Esophagus squamous epithelium (tissue), 5 donors: Measurements from ENCODE around the gene HAUS7. TPM values are rescaled to one million over a fixed set of nuclear protein-coding genes. Genes with fewer than 3 reads are reported as not detected.

Experiments
- DNase-seq: peaks from one replicate; lab custom pipeline; 2025; lab: John Stamatoyannopoulos, UW
- H3K27ac ChIP-seq, 4 donors: fragments of 200-600 bp; sonication (generic); one replicate each; pipeline ENCODE4 v1.5.1; 2016 to 2019; ENCODE audit warnings: mild to moderate bottlenecking in 1 of 4
- H3K27me3 ChIP-seq, 4 donors: fragments of 200-600 bp; sonication (generic); 1 replicate in 3 of 4; 2 replicates in 1 of 4; pipeline versions ENCODE4 v1.5.1 to v1.6.0; 2017 to 2021; ENCODE audit warnings: antibody characterized with exemption in 1 of 4
- H3K36me3 ChIP-seq, 3 donors: fragments of 200-600 bp; sonication (generic); one replicate each; pipeline ENCODE4 v1.5.1; 2016 to 2019
- H3K4me1 ChIP-seq, 3 donors: fragments of 200-600 bp; sonication (generic); one replicate each; pipeline ENCODE4 v1.5.1; 2017 to 2019
- H3K4me3 ChIP-seq, 4 donors: fragments of 200-600 bp; sonication (generic); 1 replicate in 3 of 4; 2 replicates in 1 of 4; pipeline ENCODE4 v1.5.1; 2016 to 2019; ENCODE audit warnings: mild to moderate bottlenecking in 2 of 4, moderate library complexity in 1 of 4
- H3K9me3 ChIP-seq, 3 donors: fragments of 200-600 bp; sonication (generic); one replicate each; pipeline ENCODE4 v1.5.1; 2016 to 2019
- POLR2A ChIP-seq, 4 donors: fragments of 450-650 bp; IDR thresholded peaks; one replicate each; pipeline ENCODE4 v1.6.1; 2017; ENCODE audit warnings: antibody characterized with exemption in 4 of 4, mild to moderate bottlenecking in 4 of 4, moderate library complexity in 3 of 4
- WGBS, 2 donors: methylation state at CpG; one replicate each; pipeline ENCODE4 v1.1.5; 2018; 5-methylcytosine and 5-hydroxymethylcytosine counted together
- intact Hi-C: fragments of 100-400 bp; cut with DNase I; formaldehyde crosslinking; loops from one replicate; pipeline ENCODE4 v1.15.0; 2022
- total RNA-seq, 4 donors: library from RNA; depleted of rRNA; stranded (reverse); fragments of >200 nt; gene quantifications; one replicate each; pipeline ENCODE4 v1.1.0, GENCODE V29; 2016
- TF ChIP-seq, protein P1 (sequence below), 6 experiments: fragments of 450-650 bp in 4 of 6; fragments of 200-600 bp in 2 of 6; sonication (generic) in 2 of 6; IDR thresholded peaks; one replicate each; pipeline ENCODE4 v1.5.1; 2016 to 2019; ENCODE audit warnings: antibody characterized with exemption in 6 of 6, mild to moderate bottlenecking in 4 of 6, moderate library complexity in 4 of 6
- donor health status: DM: yes; HTN: yes; CAD: no.

Gene HAUS7
- total RNA-seq, 4 donors from 2014 or later: 8.8 to 21.0 (median 12.1) TPM

DNA sequence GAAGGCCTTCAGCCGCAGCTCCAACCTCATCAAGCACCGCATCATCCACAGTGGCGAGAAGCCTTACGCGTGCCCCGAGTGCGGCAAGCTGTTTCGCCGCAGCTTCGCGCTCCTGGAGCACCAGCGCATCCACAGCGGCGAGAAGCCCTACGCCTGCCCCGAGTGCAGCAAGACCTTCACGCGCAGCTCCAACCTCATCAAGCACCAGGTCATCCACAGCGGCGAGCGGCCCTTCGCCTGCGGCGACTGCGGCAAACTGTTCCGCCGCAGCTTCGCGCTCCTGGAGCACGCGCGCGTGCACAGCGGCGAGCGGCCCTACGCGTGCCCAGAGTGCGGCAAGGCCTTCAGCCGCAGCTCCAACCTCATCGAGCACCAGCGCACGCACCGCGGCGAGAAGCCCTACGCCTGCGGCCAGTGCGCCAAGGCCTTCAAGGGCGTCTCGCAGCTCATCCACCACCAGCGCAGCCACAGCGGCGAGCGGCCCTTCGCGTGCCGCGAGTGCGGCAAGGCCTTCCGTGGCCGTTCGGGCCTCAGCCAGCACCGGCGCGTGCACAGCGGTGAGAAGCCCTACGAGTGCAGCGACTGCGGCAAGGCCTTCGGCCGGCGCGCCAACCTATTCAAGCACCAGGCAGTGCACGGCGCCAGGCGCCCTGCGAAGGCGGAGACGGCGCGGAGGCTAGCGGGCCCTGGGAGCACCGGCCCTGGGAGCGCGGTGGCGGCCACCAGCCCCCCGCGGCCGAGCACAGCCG, 49.4 kb downstream of the HAUS7 start:
- Histone ChIP-seq H3K9me3 (no peaks in the 10 kb centered on the region), H3K27me3 (peaks cover 0 to 29% (median 0%) of the 10 kb centered on the region in 4 donors)
- TF ChIP-seq, protein P1, sequence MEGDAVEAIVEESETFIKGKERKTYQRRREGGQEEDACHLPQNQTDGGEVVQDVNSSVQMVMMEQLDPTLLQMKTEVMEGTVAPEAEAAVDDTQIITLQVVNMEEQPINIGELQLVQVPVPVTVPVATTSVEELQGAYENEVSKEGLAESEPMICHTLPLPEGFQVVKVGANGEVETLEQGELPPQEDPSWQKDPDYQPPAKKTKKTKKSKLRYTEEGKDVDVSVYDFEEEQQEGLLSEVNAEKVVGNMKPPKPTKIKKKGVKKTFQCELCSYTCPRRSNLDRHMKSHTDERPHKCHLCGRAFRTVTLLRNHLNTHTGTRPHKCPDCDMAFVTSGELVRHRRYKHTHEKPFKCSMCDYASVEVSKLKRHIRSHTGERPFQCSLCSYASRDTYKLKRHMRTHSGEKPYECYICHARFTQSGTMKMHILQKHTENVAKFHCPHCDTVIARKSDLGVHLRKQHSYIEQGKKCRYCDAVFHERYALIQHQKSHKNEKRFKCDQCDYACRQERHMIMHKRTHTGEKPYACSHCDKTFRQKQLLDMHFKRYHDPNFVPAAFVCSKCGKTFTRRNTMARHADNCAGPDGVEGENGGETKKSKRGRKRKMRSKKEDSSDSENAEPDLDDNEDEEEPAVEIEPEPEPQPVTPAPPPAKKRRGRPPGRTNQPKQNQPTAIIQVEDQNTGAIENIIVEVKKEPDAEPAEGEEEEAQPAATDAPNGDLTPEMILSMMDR (IDR thresholded peaks at IDR 0.05): no peak

DNA sequence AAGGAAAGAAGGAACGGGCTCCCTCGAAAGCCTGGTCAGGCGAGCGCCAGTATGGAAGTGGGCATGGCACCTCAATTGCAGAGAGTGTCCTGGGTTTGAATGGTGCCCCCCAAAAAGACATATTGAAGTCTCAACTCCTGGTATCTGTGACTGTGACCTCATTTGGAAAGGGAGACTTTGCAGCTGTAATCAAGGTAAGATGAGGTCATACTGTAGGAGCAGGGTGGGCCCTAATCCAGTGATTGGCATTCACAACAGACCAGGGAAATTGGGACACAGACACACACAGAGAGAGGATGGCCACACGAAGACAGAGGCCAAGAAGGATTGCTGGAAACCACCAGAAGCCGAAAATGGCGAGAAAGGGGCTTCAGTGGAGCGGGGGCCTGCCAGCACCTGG, 52.7 kb downstream of the HAUS7 start:
- no peak overlapping the region for H3K27ac ChIP-seq
- H3K4me3 ChIP-seq: no peak overlapping the region
- H3K36me3 ChIP-seq: no peaks in the 10 kb centered on the region
- peaks cover 0 to 5% (median 0%) of the 10 kb centered on the region in 3 donors for H3K4me1 ChIP-seq
- WGBS, 2 donors: 74 to 96% methylated on average over 5 to 8 of the region's 8 CpGs
- H3K9me3 ChIP-seq: no peaks in the 10 kb centered on the region
- TF ChIP-seq POLR2A (IDR thresholded peaks at IDR 0.05): no peak
- TF ChIP-seq, protein P1 (IDR thresholded peaks at IDR 0.05): no peak
- intact Hi-C loops: no loop called here
- no peak for DNase-seq
- peaks cover 0 to 63% (median 0%) of the 10 kb centered on the region in 4 donors for H3K27me3 ChIP-seq

More for the DNA sequence above, 49.4 kb downstream of the HAUS7 start:
- Histone ChIP-seq H3K4me1 (no peaks in the 10 kb centered on the region), H3K36me3 (no peaks in the 10 kb centered on the region), H3K4me3 (no peak overlapping the region), H3K27ac (no peak overlapping the region)
- DNase-seq: no peak
- intact Hi-C loops: no loop called here
- 87% methylated on average over 44 of the region's 91 CpGs; no CpG with 5 or more reads in 1 of the 2 donors for WGBS, 2 donors

DNA sequence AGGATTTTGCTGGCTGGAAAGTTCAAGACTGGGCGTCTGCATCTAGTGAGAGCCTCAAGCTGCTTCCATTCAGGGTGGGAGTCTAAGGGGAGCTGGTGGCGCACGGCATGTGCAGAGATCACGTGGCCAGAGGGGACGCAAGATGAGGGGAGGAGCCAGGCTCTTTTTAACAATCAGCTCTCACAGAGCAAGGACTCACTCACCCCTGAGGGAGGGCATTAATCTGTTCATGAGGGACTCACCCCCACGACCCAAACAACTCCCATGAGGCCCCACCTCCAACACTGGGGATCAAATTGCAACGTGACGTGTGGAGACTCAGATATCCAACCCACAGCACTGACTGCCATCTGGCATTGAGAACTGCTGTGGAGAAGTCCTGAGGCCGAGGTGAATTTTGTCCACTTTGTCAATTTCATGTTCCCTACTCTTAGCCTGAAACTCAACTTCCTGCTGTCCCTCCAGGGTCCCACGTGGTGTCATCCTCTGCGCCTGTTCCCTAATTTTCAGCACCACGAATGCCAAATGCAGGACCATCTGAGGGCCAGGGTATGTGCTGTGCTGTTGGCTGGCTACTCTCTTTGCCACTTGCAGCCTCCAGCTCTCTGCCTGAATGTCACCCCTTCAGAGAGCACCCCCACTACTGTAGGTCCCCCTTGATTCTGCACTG, 53.5 kb downstream of the HAUS7 start:
- DNase-seq: no peak
- no peak overlapping the region for H3K27ac ChIP-seq
- no peaks in the 10 kb centered on the region for H3K36me3 ChIP-seq
- peaks cover 0 to 66% (median 0%) of the 10 kb centered on the region in 4 donors for H3K27me3 ChIP-seq
- H3K4me3 ChIP-seq: no peak overlapping the region
- TF ChIP-seq, protein P1 (IDR thresholded peaks at IDR 0.05): no peak
- TF ChIP-seq POLR2A (IDR thresholded peaks at IDR 0.05): no peak
- 58 to 68% methylated on average over 4 to 11 of the region's 12 CpGs for WGBS, 2 donors
- H3K4me1 ChIP-seq: peaks cover 0 to 12% (median 5%) of the 10 kb centered on the region in 3 donors
- intact Hi-C loops: no loop called here
- H3K9me3 ChIP-seq: no peaks in the 10 kb centered on the region

GRCh38 chrX:153414856-153415510, 55.4 kb downstream of the HAUS7 start:
- intact Hi-C loops: no loop called here
- Histone ChIP-seq H3K36me3 (no peaks in the 10 kb centered on the region), H3K9me3 (no peaks in the 10 kb centered on the region), H3K4me1 (peaks cover 0 to 25% (median 10%) of the 10 kb centered on the region in 3 donors), H3K27ac (peak overlapping the region in 2 of 4 donors; percentile 3 to 38), H3K4me3 (no peak overlapping the region), H3K27me3 (peaks cover 0 to 76% (median 0%) of the 10 kb centered on the region in 4 donors)
- no peak for DNase-seq
- 60 to 86% methylated on average over 3 to 7 of the region's 9 CpGs for WGBS, 2 donors
- TF ChIP-seq, protein P1 (IDR thresholded peaks at IDR 0.05): no peak
- no peak for TF ChIP-seq POLR2A (IDR thresholded peaks at IDR 0.05)
